GM10248 (cell line): Measurements from ENCODE around the gene CD200R1.

ENCODE experiments used
- CTCF ChIA-PET: fragments of 300-600 bp; sonication (Branson Sonifier 250); formaldehyde crosslinking; extraction: SDS; loops from one replicate; lab custom pipeline; 2021; ENCODE audit warnings: antibody characterized with exemption; lab: Yijun Ruan, JAX
- POLR2A ChIA-PET: fragments of 350-650 bp; sonication (Branson Sonifier 250); formaldehyde crosslinking; extraction: SDS; loops from one replicate; lab custom pipeline; 2020; ENCODE audit warnings: antibody characterized with exemption; lab: Yijun Ruan, JAX
- DNase-seq: peaks from one replicate; pipeline ENCODE4 v3.0.0; 2012; ENCODE audit errors: extremely low spot score
- TF ChIP-seq, protein P1 (sequence below): IDR thresholded peaks from 2 replicates; pipeline ENCODE4 v1.5.1; 2012; ENCODE audit warnings: mild to moderate bottlenecking, low read depth; ENCODE audit errors: extremely low read depth, missing control alignments, control extremely low read depth

CD200R1 gene

GRCh38 chr3:112888381-112889085, 86.4 kb downstream of the CD200R1 start:
- TF ChIP-seq, protein P1, sequence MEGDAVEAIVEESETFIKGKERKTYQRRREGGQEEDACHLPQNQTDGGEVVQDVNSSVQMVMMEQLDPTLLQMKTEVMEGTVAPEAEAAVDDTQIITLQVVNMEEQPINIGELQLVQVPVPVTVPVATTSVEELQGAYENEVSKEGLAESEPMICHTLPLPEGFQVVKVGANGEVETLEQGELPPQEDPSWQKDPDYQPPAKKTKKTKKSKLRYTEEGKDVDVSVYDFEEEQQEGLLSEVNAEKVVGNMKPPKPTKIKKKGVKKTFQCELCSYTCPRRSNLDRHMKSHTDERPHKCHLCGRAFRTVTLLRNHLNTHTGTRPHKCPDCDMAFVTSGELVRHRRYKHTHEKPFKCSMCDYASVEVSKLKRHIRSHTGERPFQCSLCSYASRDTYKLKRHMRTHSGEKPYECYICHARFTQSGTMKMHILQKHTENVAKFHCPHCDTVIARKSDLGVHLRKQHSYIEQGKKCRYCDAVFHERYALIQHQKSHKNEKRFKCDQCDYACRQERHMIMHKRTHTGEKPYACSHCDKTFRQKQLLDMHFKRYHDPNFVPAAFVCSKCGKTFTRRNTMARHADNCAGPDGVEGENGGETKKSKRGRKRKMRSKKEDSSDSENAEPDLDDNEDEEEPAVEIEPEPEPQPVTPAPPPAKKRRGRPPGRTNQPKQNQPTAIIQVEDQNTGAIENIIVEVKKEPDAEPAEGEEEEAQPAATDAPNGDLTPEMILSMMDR: no peak
- no peak for DNase-seq
- CTCF ChIA-PET: interaction anchor here (0.9 to 2.9 kb wide), 3 partner anchors 11 to 154 kb away, joined by 3 to 9 read pairs (median 3); no protein-coding TSS in a partner anchor
- POLR2A ChIA-PET: no interaction called here

DNA sequence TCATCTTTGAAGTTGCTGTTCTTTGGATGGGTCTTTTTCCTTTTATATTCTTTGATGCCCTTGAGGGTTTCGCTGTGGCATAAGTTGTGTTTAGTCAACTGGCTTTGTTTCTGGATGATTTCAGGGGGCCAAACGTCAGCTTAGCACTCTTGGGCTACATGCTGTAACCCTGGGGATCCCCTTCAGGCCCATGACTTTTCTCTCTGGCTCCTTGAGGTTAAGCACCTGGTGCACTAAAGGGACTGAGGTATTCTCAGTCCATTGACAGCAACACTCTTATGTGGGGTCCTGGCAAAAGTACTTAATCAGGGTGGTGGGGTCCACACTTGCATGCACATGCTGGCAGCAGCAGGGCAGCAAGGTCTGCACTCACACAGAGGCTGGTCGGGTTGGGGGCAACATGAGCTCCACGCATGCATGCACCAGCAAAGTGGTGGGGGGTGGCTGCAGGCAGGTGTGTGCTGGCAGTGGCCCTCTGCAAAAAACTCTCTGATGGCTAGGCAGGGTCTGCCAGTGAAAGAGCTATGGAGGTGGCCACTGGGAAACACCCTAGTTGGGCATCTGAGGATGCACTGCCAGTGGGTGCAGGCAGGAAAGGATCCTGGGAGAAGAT, 90.1 kb downstream of the CD200R1 start:
- DNase-seq: no peak
- TF ChIP-seq, protein P1: no peak
- POLR2A ChIA-PET: no interaction called here
- CTCF ChIA-PET: interaction anchor here (1.0 to 3.0 kb wide), 6 partner anchors 10 to 403 kb away, joined by 3 to 15 read pairs (median 4); no protein-coding TSS in a partner anchor

DNA sequence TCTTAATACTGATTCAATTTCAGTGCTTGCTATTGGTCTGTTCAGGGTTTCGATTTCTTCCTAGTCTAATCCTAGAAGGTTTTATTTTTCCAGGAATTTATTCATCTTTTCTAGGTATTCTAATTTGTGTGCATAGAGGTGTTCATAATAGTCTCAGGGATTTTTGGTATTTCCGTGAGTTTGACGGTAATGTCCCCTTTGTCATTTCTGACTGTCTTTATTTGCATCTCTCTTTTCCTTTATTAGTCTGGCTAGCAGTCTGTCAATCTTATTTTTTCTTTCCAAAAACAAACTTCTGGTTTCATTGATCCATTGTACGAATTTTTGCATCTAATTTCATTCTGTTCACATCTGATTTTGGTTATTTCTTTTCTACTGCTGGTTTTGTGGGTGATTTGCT, 93.0 kb downstream of the CD200R1 start:
- CTCF ChIA-PET: interaction anchor here (1.3 to 1.7 kb wide), 2 partner anchors 9 to 11 kb away, joined by 3 to 4 read pairs; no protein-coding TSS in a partner anchor
- DNase-seq: no peak
- POLR2A ChIA-PET: no interaction called here
- TF ChIP-seq, protein P1: no peak

DNA sequence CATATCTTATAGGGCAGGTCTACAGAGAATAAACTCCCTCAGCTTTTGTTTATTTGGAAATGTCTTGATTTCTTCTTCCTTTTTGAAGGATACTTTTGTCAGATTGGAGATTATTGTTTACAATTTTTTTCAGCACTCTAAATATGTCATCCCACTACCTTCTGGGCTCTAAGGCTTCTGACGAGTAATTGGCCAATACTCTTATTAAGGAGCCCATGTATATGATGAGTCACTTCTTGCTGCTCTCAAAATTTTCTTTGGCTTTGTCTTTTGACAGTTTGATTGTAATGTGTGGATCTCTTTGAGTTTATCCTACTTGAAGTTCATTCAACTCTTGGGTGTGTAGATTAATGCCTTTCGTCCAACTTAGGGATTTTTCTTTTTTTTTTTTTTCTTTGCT, 99.3 kb downstream of the CD200R1 start:
- DNase-seq: no peak
- TF ChIP-seq, protein P1: no peak
- ChIA-PET POLR2A (no interaction called here), CTCF (interaction anchor here (0.6 to 1.3 kb wide), 2 partner anchors 28 to 103 kb away, joined by 3 read pairs; no protein-coding TSS in a partner anchor)

- TF ChIP-seq, protein P1: no peak
- CTCF ChIA-PET: interaction anchor here (0.6 kb wide), 1 partner anchor 104 kb away, joined by 3 read pairs; no protein-coding TSS in a partner anchor
- no peak for DNase-seq
- POLR2A ChIA-PET: no interaction called here
Observed at GRCh38 chr3:112874725-112875124, 100.2 kb downstream of the CD200R1 start.

DNA sequence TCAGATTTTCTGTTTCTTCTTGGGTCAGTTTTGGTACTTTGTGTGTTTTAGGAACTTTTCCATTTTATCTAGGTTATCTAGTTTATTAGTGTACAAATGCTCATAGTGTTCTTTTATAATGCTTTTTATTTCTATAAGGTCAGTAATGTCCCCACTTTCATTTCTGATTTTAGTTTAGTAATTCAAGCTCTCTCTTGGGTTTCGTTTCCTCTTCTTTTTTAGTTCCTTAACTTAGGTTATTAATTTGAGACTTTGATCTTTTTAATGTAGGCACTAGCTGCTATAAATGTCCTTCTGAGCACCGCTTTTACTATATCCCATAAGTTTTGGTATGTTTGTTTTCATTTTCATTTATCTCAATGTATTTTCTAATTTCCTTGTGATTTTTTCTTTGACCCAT, 101.3 kb downstream of the CD200R1 start:
- TF ChIP-seq, protein P1: no peak
- ChIA-PET CTCF (no interaction called here), POLR2A (no interaction called here)
- DNase-seq: peak; percentile 34
